Sigmoid colon (tissue), 7 donors: Measurements from ENCODE around the gene TRPT1. TPM values are rescaled to one million over a fixed set of nuclear protein-coding genes. Genes with fewer than 3 reads are reported as not detected.

Experiments used
- DNase-seq: peaks from one replicate; pipeline ENCODE4 v3.0.0-alpha.2; 2019
- H3K27ac ChIP-seq, 4 donors: fragments of 200-600 bp; sonication (generic); one replicate each; pipeline ENCODE4 v1.5.1; 2016 to 2019; ENCODE audit warnings: mild to moderate bottlenecking in 1 of 4
- H3K27me3 ChIP-seq, 3 donors: fragments of 200-600 bp; sonication (generic); one replicate each; pipeline ENCODE4 v1.5.1; 2019; ENCODE audit warnings: mild to moderate bottlenecking in 1 of 3
- H3K36me3 ChIP-seq, 4 donors: fragments of 200-600 bp; sonication (generic); one replicate each; pipeline ENCODE4 v1.5.1; 2016 to 2019
- H3K4me1 ChIP-seq, 4 donors: fragments of 200-600 bp; sonication (generic); one replicate each; pipeline ENCODE4 v1.5.1; 2017 to 2019
- H3K4me3 ChIP-seq, 4 donors: fragments of 200-600 bp; sonication (generic); one replicate each; pipeline ENCODE4 v1.5.1; 2017 to 2019; ENCODE audit warnings: mild to moderate bottlenecking in 2 of 4, moderate library complexity in 1 of 4
- H3K9me3 ChIP-seq, 4 donors: fragments of 200-600 bp in 3 of 4; sonication (generic) in 3 of 4; one replicate each; pipeline versions ENCODE4 v1.5.1 to v1.6.1; 2013 to 2019
- EP300 ChIP-seq, 4 donors: sonication (generic); formaldehyde crosslinking; IDR thresholded peaks; one replicate each; pipeline ENCODE4 v1.6.1; 2017; ENCODE audit warnings: antibody characterized with exemption in 4 of 4
- POLR2A ChIP-seq, 2 donors: fragments of 450-650 bp; IDR thresholded peaks; one replicate each; pipeline ENCODE4 v1.6.1; 2016; ENCODE audit warnings: antibody characterized with exemption in 2 of 2, mild to moderate bottlenecking in 2 of 2, moderate library complexity in 2 of 2
- POLR2AphosphoS5 ChIP-seq, 4 donors: sonication (generic); formaldehyde crosslinking; IDR thresholded peaks; one replicate each; pipeline ENCODE4 v1.6.1; 2017; ENCODE audit warnings: antibody characterized with exemption in 4 of 4
- WGBS, 2 donors: extraction: QIAGEN DNeasy Blood & Tissue Kit; methylation state at CpG; one replicate each; pipeline ENCODE4 v1.1.7; 2013; 5-methylcytosine and 5-hydroxymethylcytosine counted together
- intact Hi-C: fragments of 100-400 bp; cut with DNase I; formaldehyde crosslinking; loops from one replicate; pipeline ENCODE4 v1.15.1; 2023
- polyA plus RNA-seq, 3 donors: library from polyadenylated mRNA; stranded (reverse); fragments of 200-250 nt; gene quantifications; one replicate each; pipeline ENCODE4 v1.2.3, GENCODE V29; 2013
- total RNA-seq, 4 donors: library from RNA; depleted of rRNA; stranded (reverse); fragments of >200 nt; gene quantifications; one replicate each; pipeline ENCODE4 v1.1.0, GENCODE V29; 2016
- TF ChIP-seq, protein P1 (sequence below), 4 experiments: fragments of 450-650 bp in 3 of 4; fragments of 200-600 bp in 1 of 4; IDR thresholded peaks; one replicate each; pipeline ENCODE4 v1.5.1; 2016 to 2019; ENCODE audit warnings: antibody characterized with exemption in 4 of 4, mild to moderate bottlenecking in 3 of 4, moderate library complexity in 2 of 4
- donor health status: healthy with polysubstance abuse.
- donor health status: Bipolar disorder and iron deficiency.
- donor health status: healthy.

The TRPT1 gene
- total and polyA plus RNA-seq, 7 donors = 45.7 to 82.8 (median 79.2) TPM

DNA sequence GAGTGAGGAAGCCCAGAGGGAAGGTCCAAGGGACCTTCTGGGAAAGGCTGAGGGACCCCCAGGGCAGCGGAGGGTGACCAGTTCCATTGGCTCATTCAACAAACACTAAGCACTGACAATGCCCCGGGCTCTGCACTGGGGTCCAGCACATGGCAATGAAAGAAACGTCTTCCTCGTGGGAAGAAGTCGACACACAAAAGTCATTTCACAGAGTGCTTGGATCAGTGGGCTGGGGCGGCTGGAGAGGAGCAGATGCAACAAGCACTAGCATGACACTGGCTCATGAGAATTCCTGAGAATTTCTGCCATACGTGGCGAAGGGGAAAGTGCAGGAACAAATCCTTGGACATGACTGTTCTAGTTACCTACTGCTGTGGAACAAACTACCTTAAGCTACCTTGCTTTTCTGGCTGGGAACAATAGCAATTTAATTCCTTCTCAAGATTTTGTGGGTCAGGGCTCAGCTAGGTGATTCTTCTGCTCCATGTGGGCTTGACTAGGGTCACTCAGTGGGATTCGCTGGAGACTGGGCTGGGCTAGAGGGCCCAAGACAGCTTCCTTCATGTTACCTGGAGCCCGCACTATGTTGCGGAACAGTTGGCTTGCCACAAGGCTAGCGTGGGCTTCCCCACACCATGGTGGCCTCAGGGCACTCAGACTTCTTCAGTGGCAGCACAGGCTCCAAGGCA, 46.9 kb downstream of the TRPT1 start:
- Histone ChIP-seq H3K27me3 (no peaks in the 10 kb centered on the region), H3K4me1 (peaks cover 0 to 41% (median 30%) of the 10 kb centered on the region in 4 donors), H3K27ac (no peak overlapping the region), H3K4me3 (no peak overlapping the region), H3K9me3 (no peaks in the 10 kb centered on the region), H3K36me3 (no peaks in the 10 kb centered on the region)
- intact Hi-C loops = no loop called here
- no peak for DNase-seq
- TF ChIP-seq EP300 (IDR thresholded peaks at IDR 0.05) = no peak
- TF ChIP-seq POLR2AphosphoS5 (IDR thresholded peaks at IDR 0.05) = no peak
- no peak for TF ChIP-seq POLR2A (IDR thresholded peaks at IDR 0.05)
- 97% methylated on average over 12 of the region's 12 CpGs for WGBS, 2 donors

DNA sequence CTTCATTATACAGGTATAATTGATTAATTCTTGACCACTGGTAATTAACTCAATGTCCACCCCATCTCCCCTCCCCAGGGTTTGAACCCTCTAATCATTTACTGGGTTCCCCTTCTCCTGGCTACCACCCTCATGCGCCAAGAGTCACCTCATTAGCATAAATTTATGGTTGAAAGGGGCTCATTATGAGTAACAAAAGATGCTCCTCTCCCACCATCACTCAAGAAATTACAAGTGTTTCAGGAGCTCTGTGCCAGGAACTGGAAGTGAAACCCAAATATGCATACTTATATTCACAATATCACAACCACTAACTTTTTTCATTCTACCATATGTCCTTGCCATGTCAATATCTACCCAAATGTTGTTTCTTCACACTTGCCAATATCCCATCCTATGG, 47.8 kb downstream of the TRPT1 start:
- intact Hi-C loops = no loop called here
- Histone ChIP-seq H3K27me3 (no peaks in the 10 kb centered on the region), H3K4me1 (peaks cover 0 to 32% (median 22%) of the 10 kb centered on the region in 4 donors), H3K27ac (no peak overlapping the region), H3K36me3 (no peaks in the 10 kb centered on the region), H3K9me3 (no peaks in the 10 kb centered on the region), H3K4me3 (no peak overlapping the region)
- no peak for TF ChIP-seq EP300 (IDR thresholded peaks at IDR 0.05)
- no peak for TF ChIP-seq POLR2AphosphoS5 (IDR thresholded peaks at IDR 0.05)
- no peak for TF ChIP-seq POLR2A (IDR thresholded peaks at IDR 0.05)
- TF ChIP-seq, protein P1, sequence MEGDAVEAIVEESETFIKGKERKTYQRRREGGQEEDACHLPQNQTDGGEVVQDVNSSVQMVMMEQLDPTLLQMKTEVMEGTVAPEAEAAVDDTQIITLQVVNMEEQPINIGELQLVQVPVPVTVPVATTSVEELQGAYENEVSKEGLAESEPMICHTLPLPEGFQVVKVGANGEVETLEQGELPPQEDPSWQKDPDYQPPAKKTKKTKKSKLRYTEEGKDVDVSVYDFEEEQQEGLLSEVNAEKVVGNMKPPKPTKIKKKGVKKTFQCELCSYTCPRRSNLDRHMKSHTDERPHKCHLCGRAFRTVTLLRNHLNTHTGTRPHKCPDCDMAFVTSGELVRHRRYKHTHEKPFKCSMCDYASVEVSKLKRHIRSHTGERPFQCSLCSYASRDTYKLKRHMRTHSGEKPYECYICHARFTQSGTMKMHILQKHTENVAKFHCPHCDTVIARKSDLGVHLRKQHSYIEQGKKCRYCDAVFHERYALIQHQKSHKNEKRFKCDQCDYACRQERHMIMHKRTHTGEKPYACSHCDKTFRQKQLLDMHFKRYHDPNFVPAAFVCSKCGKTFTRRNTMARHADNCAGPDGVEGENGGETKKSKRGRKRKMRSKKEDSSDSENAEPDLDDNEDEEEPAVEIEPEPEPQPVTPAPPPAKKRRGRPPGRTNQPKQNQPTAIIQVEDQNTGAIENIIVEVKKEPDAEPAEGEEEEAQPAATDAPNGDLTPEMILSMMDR (IDR thresholded peaks at IDR 0.05) = no peak
- no peak for DNase-seq
- 74 to 95% methylated on average over 1 of the region's 1 CpG for WGBS, 2 donors

DNA sequence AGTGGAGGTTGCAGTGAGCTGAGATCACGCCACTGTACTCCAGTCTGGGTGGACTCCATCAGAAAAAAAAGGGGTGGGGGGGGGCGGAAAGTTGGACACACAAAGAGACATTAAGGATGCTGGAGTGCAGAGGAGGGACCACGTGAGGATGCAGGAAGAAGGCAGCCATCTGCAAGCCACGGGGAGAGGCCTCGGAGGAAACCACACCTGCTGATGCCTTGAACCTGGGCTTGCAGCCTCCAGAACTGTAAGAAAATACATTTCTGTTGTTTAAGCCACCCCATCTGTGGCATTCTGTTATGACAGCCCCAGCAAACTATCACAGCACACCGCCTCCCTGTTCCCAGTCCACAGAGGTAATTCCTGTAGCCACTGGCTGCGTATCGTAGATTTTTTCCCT, 49.2 kb downstream of the TRPT1 start:
- no peak overlapping the region for H3K4me3 ChIP-seq
- TF ChIP-seq EP300 (IDR thresholded peaks at IDR 0.05) (no peak), POLR2AphosphoS5 (IDR thresholded peaks at IDR 0.05) (no peak), POLR2A (IDR thresholded peaks at IDR 0.05) (no peak)
- TF ChIP-seq, protein P1 (IDR thresholded peaks at IDR 0.05) = no peak
- peaks cover 0 to 19% (median 14%) of the 10 kb centered on the region in 4 donors for H3K4me1 ChIP-seq
- no peak for DNase-seq
- no peaks in the 10 kb centered on the region for H3K36me3 ChIP-seq
- intact Hi-C loops = no loop called here
- no peak overlapping the region for H3K27ac ChIP-seq
- H3K9me3 ChIP-seq = no peaks in the 10 kb centered on the region
- H3K27me3 ChIP-seq = no peaks in the 10 kb centered on the region
- WGBS, 2 donors = 71 to 87% methylated on average over 8 of the region's 8 CpGs

Other genes starting within 250 kb of the TRPT1 start
- 10 to 100 TPM; 44.8 to 61.7 (median 57.8) TPM for gene OTUB1, start 239.7 kb downstream of the TRPT1 start, total RNA-seq
- gene OTUB1, start 239.7 kb downstream of the TRPT1 start, polyA plus RNA-seq = 10 to 100 TPM; 88.9 to 96.4 (median 91.3) TPM
- gene FLRT1, start 190.3 kb downstream of the TRPT1 start, total RNA-seq = 1 to 10 TPM in 3 of 4 donors, under 1 TPM in 1; 0.99 to 6.9 (median 3.1) TPM
- gene FLRT1, start 190.3 kb downstream of the TRPT1 start, polyA plus RNA-seq = under 1 TPM in 1 of 3 donors, not detected in 2; 0.66 TPM
- gene MACROD1, start 60.1 kb downstream of the TRPT1 start, total RNA-seq = 10 to 100 TPM; 23.3 to 33.9 (median 25.8) TPM
- gene MACROD1, start 60.1 kb downstream of the TRPT1 start, polyA plus RNA-seq = 10 to 100 TPM; 14.2 to 16.8 (median 14.8) TPM
- 10 to 100 TPM; 58.2 to 90.3 (median 81.0) TPM for gene STIP1, start 40.0 kb downstream of the TRPT1 start, total RNA-seq
- gene STIP1, start 40.0 kb downstream of the TRPT1 start, polyA plus RNA-seq = 10 to 100 TPM; 38.4 to 84.3 (median 50.2) TPM
- 10 to 100 TPM; 15.0 to 26.2 (median 20.3) TPM for gene FERMT3, start 19.5 kb downstream of the TRPT1 start, total RNA-seq
- 10 to 100 TPM; 15.3 to 41.5 (median 20.4) TPM for gene FERMT3, start 19.5 kb downstream of the TRPT1 start, polyA plus RNA-seq
- gene NUDT22, start 88 bp upstream of the TRPT1 start, total RNA-seq = 10 to 100 TPM; 41.4 to 64.8 (median 50.1) TPM
- gene NUDT22, start 88 bp upstream of the TRPT1 start, polyA plus RNA-seq = 100 to 1,000 TPM in 2 of 3 donors, 10 to 100 TPM in 1; 91.3 to 130 (median 116) TPM
- 10 to 100 TPM; 25.7 to 37.1 (median 28.1) TPM for gene DNAJC4, start 4.4 kb upstream of the TRPT1 start, total RNA-seq
- gene DNAJC4, start 4.4 kb upstream of the TRPT1 start, polyA plus RNA-seq = 10 to 100 TPM; 27.5 to 68.1 (median 58.3) TPM
- gene VEGFB, start 8.4 kb upstream of the TRPT1 start, total RNA-seq = 100 to 1,000 TPM in 2 of 4 donors, 10 to 100 TPM in 2; 76.7 to 117 (median 98.4) TPM
- gene VEGFB, start 8.4 kb upstream of the TRPT1 start, polyA plus RNA-seq = 10 to 100 TPM; 23.4 to 94.9 (median 42.6) TPM
- gene FKBP2, start 14.9 kb upstream of the TRPT1 start, total RNA-seq = 10 to 100 TPM; 49.2 to 70.5 (median 51.3) TPM
- 100 to 1,000 TPM in 2 of 3 donors, 10 to 100 TPM in 1; 97.3 to 213 (median 116) TPM for gene FKBP2, start 14.9 kb upstream of the TRPT1 start, polyA plus RNA-seq
- 10 to 100 TPM; 31.8 to 66.6 (median 51.3) TPM for gene PPP1R14B, start 20.8 kb upstream of the TRPT1 start, total RNA-seq
- gene PPP1R14B, start 20.8 kb upstream of the TRPT1 start, polyA plus RNA-seq = 100 to 1,000 TPM in 1 of 3 donors, 10 to 100 TPM in 2; 78.8 to 159 (median 93.7) TPM
- gene PLCB3, start 25.3 kb upstream of the TRPT1 start, total RNA-seq = 10 to 100 TPM; 10.6 to 17.7 (median 12.1) TPM
- gene PLCB3, start 25.3 kb upstream of the TRPT1 start, polyA plus RNA-seq = 10 to 100 TPM; 23.4 to 52.8 (median 35.4) TPM
- 100 to 1,000 TPM in 3 of 4 donors, 10 to 100 TPM in 1; 95.3 to 143 (median 121) TPM for gene BAD, start 58.5 kb upstream of the TRPT1 start, total RNA-seq
- 100 to 1,000 TPM; 105 to 264 (median 244) TPM for gene BAD, start 58.5 kb upstream of the TRPT1 start, polyA plus RNA-seq
- 10 to 100 TPM; 12.2 to 21.0 (median 13.6) TPM for gene GPR137, start 59.7 kb upstream of the TRPT1 start, total RNA-seq
- 10 to 100 TPM; 17.4 to 35.0 (median 18.0) TPM for gene GPR137, start 59.7 kb upstream of the TRPT1 start, polyA plus RNA-seq
- gene KCNK4, start 65.1 kb upstream of the TRPT1 start, total RNA-seq = under 1 TPM in 1 of 4 donors, not detected in 3; 0.71 TPM
- not detected for gene KCNK4, start 65.1 kb upstream of the TRPT1 start, polyA plus RNA-seq
- not detected for gene CATSPERZ, start 74.2 kb upstream of the TRPT1 start, total RNA-seq
- gene CATSPERZ, start 74.2 kb upstream of the TRPT1 start, polyA plus RNA-seq = 1 to 10 TPM in 2 of 3 donors, not detected in 1; 1.1 to 1.4 TPM
- gene ESRRA, start 79.3 kb upstream of the TRPT1 start, total RNA-seq = 10 to 100 TPM; 39.9 to 48.7 (median 45.3) TPM
- gene ESRRA, start 79.3 kb upstream of the TRPT1 start, polyA plus RNA-seq = 100 to 1,000 TPM; 151 to 244 (median 219) TPM
- 100 to 1,000 TPM; 182 to 353 (median 269) TPM for gene TRMT112, start 91.4 kb upstream of the TRPT1 start, total RNA-seq
- gene TRMT112, start 91.4 kb upstream of the TRPT1 start, polyA plus RNA-seq = 100 to 1,000 TPM; 148 to 232 (median 168) TPM
- gene PRDX5, start 91.9 kb upstream of the TRPT1 start, total RNA-seq = 100 to 1,000 TPM; 169 to 269 (median 215) TPM
- gene PRDX5, start 91.9 kb upstream of the TRPT1 start, polyA plus RNA-seq = 1,000 to 10,000 TPM in 1 of 3 donors, 100 to 1,000 TPM in 2; 596 to 1,045 (median 779) TPM
- gene CCDC88B, start 114.0 kb upstream of the TRPT1 start, total RNA-seq = 1 to 10 TPM; 2.6 to 8.6 (median 3.9) TPM
- gene CCDC88B, start 114.0 kb upstream of the TRPT1 start, polyA plus RNA-seq = 100 to 1,000 TPM in 1 of 3 donors, 10 to 100 TPM in 2; 15.6 to 157 (median 23.6) TPM
- gene RPS6KA4, start 133.0 kb upstream of the TRPT1 start, total RNA-seq = 10 to 100 TPM; 15.6 to 24.1 (median 18.6) TPM
- 10 to 100 TPM; 14.4 to 48.4 (median 16.6) TPM for gene RPS6KA4, start 133.0 kb upstream of the TRPT1 start, polyA plus RNA-seq